HepG2 (cell line): ENCODE results near the gene ATP13A1. TPM values are rescaled to one million over a fixed set of nuclear protein-coding genes. Genes with fewer than 3 reads are reported as not detected.

Experiments
- EEA1 ChIP-seq: sonication (generic); formaldehyde crosslinking; IDR thresholded peaks from 2 replicates; pipeline ENCODE4 v1.5.1; 2020; ENCODE audit warnings: mild to moderate bottlenecking, missing genetic modification reagents, borderline replicate concordance
- EED ChIP-seq: sonication (generic); formaldehyde crosslinking; IDR thresholded peaks from 2 replicates; pipeline ENCODE4 v1.5.0; 2020; ENCODE audit warnings: mild to moderate bottlenecking, missing genetic modification reagents
- ETV5 ChIP-seq: IDR thresholded peaks from 2 replicates; pipeline ENCODE4 v1.6.1; 2018; ENCODE audit warnings: missing biosample characterization, missing genetic modification reagents, inconsistent platforms, borderline replicate concordance
- GZF1 ChIP-seq: sonication (generic); formaldehyde crosslinking; IDR thresholded peaks from 2 replicates; pipeline ENCODE4 v1.5.1; 2020; ENCODE audit warnings: mild to moderate bottlenecking, missing genetic modification reagents
- KAT7 ChIP-seq: IDR thresholded peaks from 2 replicates; pipeline ENCODE4 v1.6.1; 2018; ENCODE audit warnings: borderline replicate concordance, missing compliant biosample characterization
- MED13 ChIP-seq: sonication (generic); formaldehyde crosslinking; IDR thresholded peaks from 2 replicates; pipeline ENCODE4 v1.5.0; 2020; ENCODE audit warnings: missing genetic modification reagents
- NFIC ChIP-seq: IDR thresholded peaks from 2 replicates; pipeline ENCODE4 v1.6.1; 2012; ENCODE audit warnings: mild to moderate bottlenecking, low read length, inconsistent platforms
- NR2F6 ChIP-seq, 2 experiments: IDR thresholded peaks; 2 replicates each; pipeline ENCODE4 v1.6.1; 2016; ENCODE audit warnings: antibody characterized with exemption in 1 of 2, mild to moderate bottlenecking in 1 of 2
- SMARCE1 ChIP-seq: fragments of 450-650 bp; IDR thresholded peaks from 2 replicates; pipeline ENCODE4 v1.6.1; 2017; ENCODE audit warnings: borderline replicate concordance
- SMYD3 ChIP-seq: sonication (generic); formaldehyde crosslinking; IDR thresholded peaks from 2 replicates; pipeline ENCODE4 v1.8.1; 2023; ENCODE audit warnings: mild to moderate bottlenecking, missing genetic modification reagents
- THAP11 ChIP-seq: IDR thresholded peaks from 2 replicates; pipeline ENCODE4 v1.6.1; 2016; ENCODE audit warnings: missing biosample characterization, missing genetic modification reagents
- ZNF549 ChIP-seq: sonication (generic); formaldehyde crosslinking; IDR thresholded peaks from 2 replicates; pipeline ENCODE4 v1.5.0; 2020; ENCODE audit warnings: missing genetic modification reagents
- ZNF567 ChIP-seq: sonication (generic); formaldehyde crosslinking; IDR thresholded peaks from 2 replicates; pipeline ENCODE4 v1.8.1; 2023; ENCODE audit warnings: mild to moderate bottlenecking, missing genetic modification reagents, borderline replicate concordance
- ZNF570 ChIP-seq: sonication (generic); formaldehyde crosslinking; IDR thresholded peaks from 2 replicates; pipeline ENCODE4 v1.4.0; 2020; ENCODE audit warnings: mild to moderate bottlenecking, missing genetic modification reagents, borderline replicate concordance
- ZNF614 ChIP-seq: IDR thresholded peaks from 2 replicates; pipeline ENCODE4 v1.6.1; 2018; ENCODE audit warnings: missing biosample characterization, missing genetic modification reagents, inconsistent platforms, borderline replicate concordance
- ZNF619 ChIP-seq: sonication (generic); formaldehyde crosslinking; IDR thresholded peaks from 2 replicates; pipeline ENCODE4 v1.4.0; 2020; ENCODE audit warnings: mild to moderate bottlenecking, missing genetic modification reagents
- ZNF672 ChIP-seq: sonication (generic); formaldehyde crosslinking; IDR thresholded peaks from 2 replicates; pipeline ENCODE4 v1.8.1; 2022; ENCODE audit warnings: missing genetic modification reagents
- ZNF7 ChIP-seq: IDR thresholded peaks from 2 replicates; pipeline ENCODE4 v1.6.1; 2016; ENCODE audit warnings: missing biosample characterization, missing genetic modification reagents
- ZNF713 ChIP-seq: sonication (generic); formaldehyde crosslinking; IDR thresholded peaks from 2 replicates; pipeline ENCODE4 v1.4.0; 2020; ENCODE audit warnings: mild to moderate bottlenecking, missing genetic modification reagents
- ZNF749 ChIP-seq: sonication (generic); formaldehyde crosslinking; IDR thresholded peaks from 2 replicates; pipeline ENCODE4 v1.8.0; 2022; ENCODE audit warnings: mild to moderate bottlenecking, missing genetic modification reagents, moderate library complexity, borderline replicate concordance
- ZNF781 ChIP-seq: sonication (generic); formaldehyde crosslinking; IDR thresholded peaks from 2 replicates; pipeline ENCODE4 v1.5.1; 2020; ENCODE audit warnings: borderline replicate concordance, mild to moderate bottlenecking, missing genetic modification reagents; ENCODE audit errors: not compliant biosample characterization
- polyA plus RNA-seq, 8 experiments: library from polyadenylated mRNA; depleted of rRNA in 3 of 8; stranded (reverse) in 7 of 8; unstranded in 1 of 8; fragments of >200 nt; fragmentation: Illumina TruSeq in 4 of 8; extraction: Trizol in 4 of 8; gene quantifications; 2 replicates each; pipeline versions ENCODE4 v1.2.1 to v1.2.3, GENCODE V29; 2011 to 2016; ENCODE audit warnings: low read depth in 4 of 8, missing spikeins in 1 of 8, mixed read lengths in 1 of 8; ENCODE audit not compliant: insufficient read depth in 1 of 8
- total RNA-seq, 5 experiments: library from RNA; depleted of rRNA; stranded (reverse); fragments of >200 nt; fragmentation: Illumina TruSeq; extraction: Trizol; gene quantifications; 2 replicates each; pipeline ENCODE4 v1.2.3, GENCODE V29; 2016; ENCODE audit warnings: low read depth in 1 of 5
- TF ChIP-seq, protein P1 (sequence below): sonication (generic); formaldehyde crosslinking; IDR thresholded peaks from 2 replicates; pipeline ENCODE4 v1.9.0; 2022; ENCODE audit warnings: low read depth, missing genetic modification reagents
- TF ChIP-seq, protein P2 (sequence below): sonication (generic); formaldehyde crosslinking; IDR thresholded peaks from 2 replicates; pipeline ENCODE4 v1.8.0; 2022; ENCODE audit warnings: mild to moderate bottlenecking, missing genetic modification reagents, moderate library complexity
- TF ChIP-seq, protein P3 (sequence below): sonication (generic); formaldehyde crosslinking; IDR thresholded peaks from 2 replicates; pipeline ENCODE4 v1.5.1; 2020; ENCODE audit warnings: missing genetic modification reagents, mild to moderate bottlenecking, borderline replicate concordance

The ATP13A1 gene
- total and polyA plus RNA-seq, 2 of the 13 experiments (the other 11 are each of a cell fraction or from before 2014, with no cell fraction given), result 23.2 to 41.7 TPM

DNA sequence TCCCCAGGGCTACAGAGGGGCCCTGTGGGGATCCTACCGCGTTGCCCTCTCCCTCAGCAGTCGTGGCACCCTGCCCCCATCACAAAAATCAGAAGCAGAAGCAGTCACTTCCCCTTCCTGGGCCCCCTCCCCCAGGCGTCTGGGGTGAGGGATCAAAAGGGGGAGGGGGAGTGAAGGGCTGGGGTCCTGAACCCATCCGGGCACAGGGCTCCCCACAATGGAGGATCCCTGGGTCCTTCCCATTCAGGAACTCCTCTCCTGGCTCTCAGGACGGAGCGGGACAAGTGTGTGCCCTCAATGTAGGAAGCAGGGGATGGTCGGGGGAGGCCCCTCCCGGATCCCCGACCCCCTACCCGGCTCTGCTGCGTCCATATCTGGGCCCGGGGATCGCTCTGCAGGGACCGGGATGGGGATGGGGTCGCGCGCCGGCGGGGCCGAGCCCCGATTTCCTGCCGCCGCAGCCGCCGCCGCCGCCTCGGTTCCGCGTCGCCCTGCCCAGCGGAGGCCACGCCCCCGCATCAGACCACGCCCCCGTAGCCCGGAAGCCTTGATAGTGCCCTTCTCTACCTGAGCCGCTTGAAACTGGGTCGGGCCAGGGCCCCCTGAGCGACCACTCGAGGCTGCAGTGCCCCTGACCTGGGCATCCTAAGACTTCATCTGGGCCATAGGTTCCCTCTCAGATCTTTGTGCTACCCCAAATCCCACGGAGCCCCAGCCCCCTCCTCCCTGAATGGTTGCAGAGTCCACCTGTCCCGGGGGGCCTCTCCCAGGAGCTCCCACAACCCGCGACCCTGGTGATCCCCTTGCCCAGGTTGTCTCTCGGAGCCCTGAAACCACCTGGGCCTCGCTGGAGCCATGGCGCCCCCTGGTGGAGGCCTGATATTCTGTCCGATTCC lies 20.1 kb downstream of the ATP13A1 start, which contains the start of gene GMIP (continued):
- TF ChIP-seq, protein P1, sequence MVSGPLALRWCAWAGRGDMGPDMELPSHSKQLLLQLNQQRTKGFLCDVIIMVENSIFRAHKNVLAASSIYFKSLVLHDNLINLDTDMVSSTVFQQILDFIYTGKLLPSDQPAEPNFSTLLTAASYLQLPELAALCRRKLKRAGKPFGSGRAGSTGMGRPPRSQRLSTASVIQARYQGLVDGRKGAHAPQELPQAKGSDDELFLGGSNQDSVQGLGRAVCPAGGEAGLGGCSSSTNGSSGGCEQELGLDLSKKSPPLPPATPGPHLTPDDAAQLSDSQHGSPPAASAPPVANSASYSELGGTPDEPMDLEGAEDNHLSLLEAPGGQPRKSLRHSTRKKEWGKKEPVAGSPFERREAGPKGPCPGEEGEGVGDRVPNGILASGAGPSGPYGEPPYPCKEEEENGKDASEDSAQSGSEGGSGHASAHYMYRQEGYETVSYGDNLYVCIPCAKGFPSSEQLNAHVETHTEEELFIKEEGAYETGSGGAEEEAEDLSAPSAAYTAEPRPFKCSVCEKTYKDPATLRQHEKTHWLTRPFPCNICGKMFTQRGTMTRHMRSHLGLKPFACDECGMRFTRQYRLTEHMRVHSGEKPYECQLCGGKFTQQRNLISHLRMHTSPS (CRISPR knock-in tag), result no peak
- TF ChIP-seq ZNF672 (CRISPR knock-in tag), result no peak
- no peak for TF ChIP-seq ZNF570
- TF ChIP-seq THAP11 (CRISPR knock-in tag), result no peak
- TF ChIP-seq ETV5 (CRISPR knock-in tag), result no peak
- no peak for TF ChIP-seq SMARCE1
- TF ChIP-seq EED (CRISPR knock-in tag), result no peak
- TF ChIP-seq ZNF749 (CRISPR knock-in tag), result no peak; the same call in 1 of the 2 replicates
- no peak for TF ChIP-seq NFIC
- TF ChIP-seq EEA1 (CRISPR knock-in tag), result no peak
- TF ChIP-seq ZNF713 (CRISPR knock-in tag), result no peak
- TF ChIP-seq ZNF614, result no peak
- TF ChIP-seq ZNF549 (CRISPR knock-in tag), result no peak
- TF ChIP-seq ZNF619 (CRISPR knock-in tag), result no peak
- TF ChIP-seq, protein P2, sequence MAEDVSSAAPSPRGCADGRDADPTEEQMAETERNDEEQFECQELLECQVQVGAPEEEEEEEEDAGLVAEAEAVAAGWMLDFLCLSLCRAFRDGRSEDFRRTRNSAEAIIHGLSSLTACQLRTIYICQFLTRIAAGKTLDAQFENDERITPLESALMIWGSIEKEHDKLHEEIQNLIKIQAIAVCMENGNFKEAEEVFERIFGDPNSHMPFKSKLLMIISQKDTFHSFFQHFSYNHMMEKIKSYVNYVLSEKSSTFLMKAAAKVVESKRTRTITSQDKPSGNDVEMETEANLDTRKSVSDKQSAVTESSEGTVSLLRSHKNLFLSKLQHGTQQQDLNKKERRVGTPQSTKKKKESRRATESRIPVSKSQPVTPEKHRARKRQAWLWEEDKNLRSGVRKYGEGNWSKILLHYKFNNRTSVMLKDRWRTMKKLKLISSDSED (CRISPR knock-in tag), result no peak
- TF ChIP-seq GZF1 (CRISPR knock-in tag), result no peak
- TF ChIP-seq ZNF7, result no peak
- no peak for TF ChIP-seq SMYD3 (CRISPR knock-in tag)
- TF ChIP-seq ZNF567 (CRISPR knock-in tag), result no peak
- TF ChIP-seq, protein P3, sequence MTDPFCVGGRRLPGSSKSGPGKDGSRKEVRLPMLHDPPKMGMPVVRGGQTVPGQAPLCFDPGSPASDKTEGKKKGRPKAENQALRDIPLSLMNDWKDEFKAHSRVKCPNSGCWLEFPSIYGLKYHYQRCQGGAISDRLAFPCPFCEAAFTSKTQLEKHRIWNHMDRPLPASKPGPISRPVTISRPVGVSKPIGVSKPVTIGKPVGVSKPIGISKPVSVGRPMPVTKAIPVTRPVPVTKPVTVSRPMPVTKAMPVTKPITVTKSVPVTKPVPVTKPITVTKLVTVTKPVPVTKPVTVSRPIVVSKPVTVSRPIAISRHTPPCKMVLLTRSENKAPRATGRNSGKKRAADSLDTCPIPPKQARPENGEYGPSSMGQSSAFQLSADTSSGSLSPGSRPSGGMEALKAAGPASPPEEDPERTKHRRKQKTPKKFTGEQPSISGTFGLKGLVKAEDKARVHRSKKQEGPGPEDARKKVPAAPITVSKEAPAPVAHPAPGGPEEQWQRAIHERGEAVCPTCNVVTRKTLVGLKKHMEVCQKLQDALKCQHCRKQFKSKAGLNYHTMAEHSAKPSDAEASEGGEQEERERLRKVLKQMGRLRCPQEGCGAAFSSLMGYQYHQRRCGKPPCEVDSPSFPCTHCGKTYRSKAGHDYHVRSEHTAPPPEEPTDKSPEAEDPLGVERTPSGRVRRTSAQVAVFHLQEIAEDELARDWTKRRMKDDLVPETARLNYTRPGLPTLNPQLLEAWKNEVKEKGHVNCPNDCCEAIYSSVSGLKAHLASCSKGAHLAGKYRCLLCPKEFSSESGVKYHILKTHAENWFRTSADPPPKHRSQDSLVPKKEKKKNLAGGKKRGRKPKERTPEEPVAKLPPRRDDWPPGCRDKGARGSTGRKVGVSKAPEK (CRISPR knock-in tag), result no peak
- TF ChIP-seq NR2F6 (IDR thresholded peaks at IDR 0.05), result no peak
- TF ChIP-seq NR2F6 (CRISPR knock-in tag; IDR thresholded peaks at IDR 0.05), result no peak
- no peak for TF ChIP-seq MED13
- TF ChIP-seq KAT7 (CRISPR knock-in tag), result no peak
- TF ChIP-seq ZNF781 (CRISPR knock-in tag), result no peak
